Endothelial cell of hepatic sinusoid (primary cell): Measurements from ENCODE around the gene MCTP1.

Source experiments
- in situ Hi-C: cut with HindIII; loops from 2 replicates; pipeline ENCODE4 v1.10.0; 2017; ENCODE audit warnings: low sequenced_read_pairs

Gene MCTP1

GRCh38 chr5:95284572-95285408 is at the start of gene MCTP1:
Gene MCTP1 (minus strand): TSS chr5:95285094.
- in situ Hi-C loops, result no loop called here

GRCh38 chr5:95332158-95332557 is 47.3 kb upstream of the MCTP1 start:
- in situ Hi-C loops, result no loop called here

GRCh38 chr5:95331358-95331757 is 46.5 kb upstream of the MCTP1 start:
- in situ Hi-C loops, result no loop called here

- in situ Hi-C loops, result no loop called here
Observed at GRCh38 chr5:95327211-95327610, 42.3 kb upstream of the MCTP1 start.

GRCh38 chr5:95317687-95318086 is 32.8 kb upstream of the MCTP1 start:
- in situ Hi-C loops, result no loop called here

- in situ Hi-C loops, result no loop called here
Observed at GRCh38 chr5:95317085-95317484, 32.2 kb upstream of the MCTP1 start.

- in situ Hi-C loops, result no loop called here
Observed at GRCh38 chr5:95304711-95305110, 19.8 kb upstream of the MCTP1 start.

- in situ Hi-C loops, result no loop called here
Observed at GRCh38 chr5:95298651-95299050, 13.8 kb upstream of the MCTP1 start.

- in situ Hi-C loops, result no loop called here
Observed at GRCh38 chr5:95296291-95296690, 11.4 kb upstream of the MCTP1 start.

- in situ Hi-C loops, result no loop called here
Observed at GRCh38 chr5:95285409-95285755, 488 bp upstream of the MCTP1 start.

- in situ Hi-C loops, result no loop called here
Observed at GRCh38 chr5:95283761-95284571, 928 bp downstream of the MCTP1 start.

GRCh38 chr5:95283022-95283615 is 1.8 kb downstream of the MCTP1 start:
- in situ Hi-C loops, result no loop called here

GRCh38 chr5:95281226-95281625 is 3.7 kb downstream of the MCTP1 start:
- in situ Hi-C loops, result no loop called here

GRCh38 chr5:95280401-95281095 is 4.3 kb downstream of the MCTP1 start:
- in situ Hi-C loops, result no loop called here

- in situ Hi-C loops, result loop anchor here (25.0 kb wide), 1 partner anchor 312 kb away; no protein-coding TSS in a partner anchor
Observed at GRCh38 chr5:95274011-95274410, 10.9 kb downstream of the MCTP1 start.

- in situ Hi-C loops, result loop anchor here (25.0 kb wide), 1 partner anchor 310 kb away; no protein-coding TSS in a partner anchor
Observed at GRCh38 chr5:95272316-95272929, 12.5 kb downstream of the MCTP1 start.

GRCh38 chr5:95262933-95263660 is 21.8 kb downstream of the MCTP1 start:
- in situ Hi-C loops, result loop anchor here (25.0 kb wide), 1 partner anchor 301 kb away; no protein-coding TSS in a partner anchor

GRCh38 chr5:95261437-95262175 is 23.3 kb downstream of the MCTP1 start:
- in situ Hi-C loops, result loop anchor here (25.0 kb wide), 1 partner anchor 299 kb away; no protein-coding TSS in a partner anchor

GRCh38 chr5:95256991-95257390 is 27.9 kb downstream of the MCTP1 start:
- in situ Hi-C loops, result loop anchor here (25.0 kb wide), 1 partner anchor 295 kb away; no protein-coding TSS in a partner anchor
